Suprapubic skin (tissue), 4 donors: ENCODE results near the gene PTPRM. TPM values are rescaled to one million over a fixed set of nuclear protein-coding genes. Genes with fewer than 3 reads are reported as not detected.

Experiments
- DNase-seq, 2 donors: peaks; one replicate each; pipeline ENCODE4 v3.0.0-alpha.2; 2019; ENCODE audit warnings: low spot score in 2 of 2
- H3K27ac ChIP-seq: fragments of 200-600 bp; sonication (generic); one replicate; pipeline ENCODE4 v1.5.1; 2019
- H3K27me3 ChIP-seq: fragments of 200-600 bp; sonication (generic); one replicate; pipeline ENCODE4 v1.5.1; 2019
- H3K36me3 ChIP-seq: fragments of 200-600 bp; sonication (generic); one replicate; pipeline ENCODE4 v1.5.1; 2019
- H3K4me1 ChIP-seq: fragments of 200-600 bp; sonication (generic); one replicate; pipeline ENCODE4 v1.5.1; 2019
- H3K4me3 ChIP-seq: fragments of 200-600 bp; sonication (generic); one replicate; pipeline ENCODE4 v1.5.1; 2019; ENCODE audit warnings: mild to moderate bottlenecking
- H3K9me3 ChIP-seq: fragments of 200-600 bp; sonication (generic); one replicate; pipeline ENCODE4 v1.5.1; 2019
- EP300 ChIP-seq: sonication (generic); formaldehyde crosslinking; IDR thresholded peaks from one replicate; pipeline ENCODE4 v1.6.1; 2017; ENCODE audit warnings: antibody characterized with exemption
- POLR2A ChIP-seq, 2 donors: fragments of 450-650 bp; IDR thresholded peaks; one replicate each; pipeline ENCODE4 v1.6.1; 2017; ENCODE audit warnings: antibody characterized with exemption in 2 of 2, mild to moderate bottlenecking in 2 of 2, moderate library complexity in 2 of 2
- POLR2AphosphoS5 ChIP-seq, 3 donors: sonication (generic); formaldehyde crosslinking; IDR thresholded peaks; one replicate each; pipeline ENCODE4 v1.6.1; 2017; ENCODE audit warnings: antibody characterized with exemption in 3 of 3
- WGBS: methylation state at CpG from one replicate; pipeline ENCODE4 v1.1.5; 2018; 5-methylcytosine and 5-hydroxymethylcytosine counted together
- total RNA-seq, 4 donors: library from RNA; depleted of rRNA; stranded (reverse); fragments of >200 nt; gene quantifications; one replicate each; pipeline ENCODE4 v1.1.0, GENCODE V29; 2016
- TF ChIP-seq, protein P1 (sequence below), 2 donors: fragments of 200-600 bp in 1 of 2; fragments of 450-650 bp in 1 of 2; sonication (generic) in 1 of 2; IDR thresholded peaks; one replicate each; pipeline ENCODE4 v1.5.1; 2016 to 2019; ENCODE audit warnings: antibody characterized with exemption in 2 of 2, mild to moderate bottlenecking in 1 of 2, moderate library complexity in 1 of 2

The PTPRM gene
- total RNA-seq, 4 donors from 2014 or later: 19.8 to 73.7 (median 40.0) TPM

GRCh38 chr18:8069708-8070107, 502.6 kb downstream of the PTPRM start:
- 96% methylated on average over 8 of the region's 8 CpGs for WGBS

DNA sequence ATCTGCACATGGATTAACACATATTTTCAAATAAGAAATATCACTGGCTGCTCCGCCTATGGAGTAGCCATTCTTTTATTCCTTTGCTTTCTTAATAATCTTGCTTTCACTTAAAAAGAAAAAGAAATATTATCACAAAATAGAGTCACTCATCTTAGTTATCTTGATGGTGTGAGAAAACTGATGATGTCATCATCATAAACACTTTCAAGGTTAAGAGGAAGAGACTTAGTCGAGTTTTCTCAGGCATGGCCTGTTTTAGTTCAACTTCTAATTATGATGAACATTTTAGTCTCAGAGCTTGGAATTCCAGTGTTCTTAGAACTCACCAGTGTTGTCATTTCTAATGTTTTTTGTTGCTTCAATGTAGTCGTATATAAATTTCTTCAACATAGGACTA, 506.1 kb downstream of the PTPRM start:
- Histone ChIP-seq H3K4me1 (no peaks in the 10 kb centered on the region), H3K9me3 (no peaks in the 10 kb centered on the region), H3K36me3 (no peaks in the 10 kb centered on the region), H3K27me3 (no peaks in the 10 kb centered on the region), H3K27ac (no peak overlapping the region), H3K4me3 (no peak overlapping the region)
- 88% methylated on average over 3 of the region's 3 CpGs for WGBS
- DNase-seq: no peak
- no peak for TF ChIP-seq EP300
- TF ChIP-seq POLR2AphosphoS5 (IDR thresholded peaks at IDR 0.05): no peak
- TF ChIP-seq, protein P1, sequence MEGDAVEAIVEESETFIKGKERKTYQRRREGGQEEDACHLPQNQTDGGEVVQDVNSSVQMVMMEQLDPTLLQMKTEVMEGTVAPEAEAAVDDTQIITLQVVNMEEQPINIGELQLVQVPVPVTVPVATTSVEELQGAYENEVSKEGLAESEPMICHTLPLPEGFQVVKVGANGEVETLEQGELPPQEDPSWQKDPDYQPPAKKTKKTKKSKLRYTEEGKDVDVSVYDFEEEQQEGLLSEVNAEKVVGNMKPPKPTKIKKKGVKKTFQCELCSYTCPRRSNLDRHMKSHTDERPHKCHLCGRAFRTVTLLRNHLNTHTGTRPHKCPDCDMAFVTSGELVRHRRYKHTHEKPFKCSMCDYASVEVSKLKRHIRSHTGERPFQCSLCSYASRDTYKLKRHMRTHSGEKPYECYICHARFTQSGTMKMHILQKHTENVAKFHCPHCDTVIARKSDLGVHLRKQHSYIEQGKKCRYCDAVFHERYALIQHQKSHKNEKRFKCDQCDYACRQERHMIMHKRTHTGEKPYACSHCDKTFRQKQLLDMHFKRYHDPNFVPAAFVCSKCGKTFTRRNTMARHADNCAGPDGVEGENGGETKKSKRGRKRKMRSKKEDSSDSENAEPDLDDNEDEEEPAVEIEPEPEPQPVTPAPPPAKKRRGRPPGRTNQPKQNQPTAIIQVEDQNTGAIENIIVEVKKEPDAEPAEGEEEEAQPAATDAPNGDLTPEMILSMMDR (IDR thresholded peaks at IDR 0.05): no peak
- no peak for TF ChIP-seq POLR2A (IDR thresholded peaks at IDR 0.05)

More at GRCh38 chr18:8069708-8070107, 502.6 kb downstream of the PTPRM start:
- H3K4me3 ChIP-seq: no peak overlapping the region
- no peaks in the 10 kb centered on the region for H3K9me3 ChIP-seq
- no peak for TF ChIP-seq EP300
- TF ChIP-seq, protein P1 (IDR thresholded peaks at IDR 0.05): no peak
- TF ChIP-seq POLR2AphosphoS5 (IDR thresholded peaks at IDR 0.05): no peak
- TF ChIP-seq POLR2A (IDR thresholded peaks at IDR 0.05): no peak
- no peak for DNase-seq
- H3K36me3 ChIP-seq: no peaks in the 10 kb centered on the region
- no peak overlapping the region for H3K27ac ChIP-seq
- no peaks in the 10 kb centered on the region for H3K4me1 ChIP-seq
- H3K27me3 ChIP-seq: no peaks in the 10 kb centered on the region

GRCh38 chr18:8080092-8080491, 513.0 kb downstream of the PTPRM start:
- no peak overlapping the region for H3K27ac ChIP-seq
- TF ChIP-seq POLR2AphosphoS5 (IDR thresholded peaks at IDR 0.05): no peak
- no peak for TF ChIP-seq EP300
- TF ChIP-seq POLR2A (IDR thresholded peaks at IDR 0.05): no peak
- TF ChIP-seq, protein P1 (IDR thresholded peaks at IDR 0.05): no peak
- H3K4me1 ChIP-seq: no peaks in the 10 kb centered on the region
- no peak overlapping the region for H3K4me3 ChIP-seq
- no peaks in the 10 kb centered on the region for H3K36me3 ChIP-seq
- H3K27me3 ChIP-seq: no peaks in the 10 kb centered on the region
- no peaks in the 10 kb centered on the region for H3K9me3 ChIP-seq
- DNase-seq: no peak

DNA sequence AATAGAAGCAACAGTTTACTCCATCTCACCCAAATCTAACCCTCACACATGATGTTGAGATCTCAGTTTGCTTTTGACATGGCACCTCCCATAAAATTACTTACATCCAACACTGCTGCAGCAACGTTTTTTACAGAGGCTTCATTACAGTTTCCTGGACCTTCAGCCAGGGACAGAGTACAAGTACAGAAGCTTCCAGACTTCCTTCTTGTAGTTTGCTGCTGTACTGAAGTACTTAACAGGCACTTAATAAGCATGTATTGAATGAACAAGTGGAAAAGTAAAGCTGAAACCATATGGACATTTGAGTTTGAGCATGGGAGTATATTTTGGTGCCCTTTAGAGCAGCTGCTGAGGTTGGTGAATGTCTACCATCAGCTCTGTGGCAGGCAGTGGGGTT, 514.2 kb downstream of the PTPRM start:
- H3K4me1 ChIP-seq: no peaks in the 10 kb centered on the region
- no peaks in the 10 kb centered on the region for H3K36me3 ChIP-seq
- no peak for DNase-seq
- TF ChIP-seq POLR2AphosphoS5 (IDR thresholded peaks at IDR 0.05): no peak
- no peak for TF ChIP-seq EP300
- no peak for TF ChIP-seq POLR2A (IDR thresholded peaks at IDR 0.05)
- TF ChIP-seq, protein P1 (IDR thresholded peaks at IDR 0.05): no peak
- no peaks in the 10 kb centered on the region for H3K9me3 ChIP-seq
- no peak overlapping the region for H3K27ac ChIP-seq
- 33% methylated on average over 1 of the region's 1 CpG for WGBS
- H3K27me3 ChIP-seq: no peaks in the 10 kb centered on the region
- H3K4me3 ChIP-seq: no peak overlapping the region

GRCh38 chr18:8081872-8082553, 514.9 kb downstream of the PTPRM start:
- DNase-seq: no peak
- H3K4me3 ChIP-seq: no peak overlapping the region
- TF ChIP-seq POLR2A (IDR thresholded peaks at IDR 0.05) (no peak), POLR2AphosphoS5 (IDR thresholded peaks at IDR 0.05) (no peak), EP300 (no peak)
- TF ChIP-seq, protein P1 (IDR thresholded peaks at IDR 0.05): no peak
- H3K4me1 ChIP-seq: no peaks in the 10 kb centered on the region
- H3K36me3 ChIP-seq: no peaks in the 10 kb centered on the region
- whole genome bisulfite sequencing: 64% methylated on average over 3 of the region's 3 CpGs
- H3K9me3 ChIP-seq: no peaks in the 10 kb centered on the region
- no peaks in the 10 kb centered on the region for H3K27me3 ChIP-seq
- H3K27ac ChIP-seq: no peak overlapping the region
